ENCODE results near the gene NPPB.
A peak's percentile ranks its signal among the peaks of the same experiment; 100 is the strongest.

The NPPB gene

GRCh38 chr1:11857164-11857851 lies 1.4 kb downstream of the NPPB start:
- no peak for DNase-seq (ENCODE audit: low spot score)

- DNase-seq (ENCODE audit: low spot score): no peak
Observed at GRCh38 chr1:11856698-11857097, 2.0 kb downstream of the NPPB start.

- no peak for DNase-seq (ENCODE audit: low spot score)
Observed at GRCh38 chr1:11855430-11855829, 3.3 kb downstream of the NPPB start.

- DNase-seq (ENCODE audit: low spot score): no peak
Observed at GRCh38 chr1:11854519-11854918, 4.2 kb downstream of the NPPB start.

GRCh38 chr1:11851180-11851579 lies 7.6 kb downstream of the NPPB start:
- DNase-seq (ENCODE audit: low spot score): no peak

GRCh38 chr1:11850156-11850555 lies 8.6 kb downstream of the NPPB start:
- no peak for DNase-seq (ENCODE audit: low spot score)

GRCh38 chr1:11848373-11848700 lies 10.4 kb downstream of the NPPB start:
- DNase-seq (ENCODE audit: low spot score): no peak

GRCh38 chr1:11847667-11848372 lies 10.9 kb downstream of the NPPB start, which contains the start of gene NPPA:
NPPA (minus strand) TSS chr1:11847783; CDS start chr1:11847684, 99 bp downstream.
- DNase-seq (ENCODE audit: low spot score): peak; percentile 15

- no peak for DNase-seq (ENCODE audit: low spot score)
Observed at GRCh38 chr1:11845641-11846335, 13.0 kb downstream of the NPPB start.

GRCh38 chr1:11842154-11843041 lies 16.3 kb downstream of the NPPB start:
- peak; percentile 26 for DNase-seq (ENCODE audit: low spot score)

- no peak for DNase-seq (ENCODE audit: low spot score)
Observed at GRCh38 chr1:11841245-11842153, 17.2 kb downstream of the NPPB start.

- DNase-seq (ENCODE audit: low spot score): no peak
Observed at GRCh38 chr1:11839727-11840705, 18.7 kb downstream of the NPPB start.

- DNase-seq (ENCODE audit: low spot score): peak; percentile 86
Observed at GRCh38 chr1:11838349-11839272, 20.1 kb downstream of the NPPB start.

- DNase-seq (ENCODE audit: low spot score): no peak
Observed at GRCh38 chr1:11837767-11838348, 20.9 kb downstream of the NPPB start.

GRCh38 chr1:11836955-11837766 lies 21.6 kb downstream of the NPPB start:
- no peak for DNase-seq (ENCODE audit: low spot score)

- no peak for DNase-seq (ENCODE audit: low spot score)
Observed at GRCh38 chr1:11835441-11836225, 23.1 kb downstream of the NPPB start.

GRCh38 chr1:11833900-11834299 lies 24.8 kb downstream of the NPPB start:
- DNase-seq (ENCODE audit: low spot score): no peak

All from Ammon's horn (tissue), 1 donor.